HepG2 (cell line): ENCODE results near the gene MISFA. TPM values are rescaled to one million over a fixed set of nuclear protein-coding genes. Genes with fewer than 3 reads are reported as not detected.

Source experiments
- ADNP ChIP-seq: sonication (generic); formaldehyde crosslinking; IDR thresholded peaks from 2 replicates; pipeline ENCODE4 v1.4.0; 2020; ENCODE audit warnings: missing genetic modification reagents
- AKNA ChIP-seq: sonication (generic); formaldehyde crosslinking; IDR thresholded peaks from 2 replicates; pipeline ENCODE4 v1.4.0; 2020; ENCODE audit warnings: missing genetic modification reagents, borderline replicate concordance
- ARID4A ChIP-seq: sonication (generic); formaldehyde crosslinking; IDR thresholded peaks from 2 replicates; pipeline ENCODE4 v1.5.0; 2020; ENCODE audit warnings: mild to moderate bottlenecking, missing genetic modification reagents, borderline replicate concordance
- ARID5B ChIP-seq: IDR thresholded peaks from 2 replicates; pipeline ENCODE4 v1.4.0; 2020; ENCODE audit warnings: mild to moderate bottlenecking, missing genetic modification reagents
- GZF1 ChIP-seq: sonication (generic); formaldehyde crosslinking; IDR thresholded peaks from 2 replicates; pipeline ENCODE4 v1.5.1; 2020; ENCODE audit warnings: mild to moderate bottlenecking, missing genetic modification reagents
- ISL2 ChIP-seq: sonication (generic); formaldehyde crosslinking; IDR thresholded peaks from 2 replicates; pipeline ENCODE4 v1.5.0; 2020; ENCODE audit warnings: missing genetic modification reagents
- KDM4B ChIP-seq: sonication (generic); formaldehyde crosslinking; IDR thresholded peaks from 2 replicates; pipeline ENCODE4 v1.4.0; 2020; ENCODE audit warnings: missing genetic modification reagents
- PHF21A ChIP-seq: sonication (generic); formaldehyde crosslinking; IDR thresholded peaks from 2 replicates; pipeline ENCODE4 v1.5.0; 2020; ENCODE audit warnings: mild to moderate bottlenecking, missing genetic modification reagents
- TCF7 ChIP-seq: sonication (generic); IDR thresholded peaks from 2 replicates; pipeline ENCODE4 v1.6.1; 2016; ENCODE audit warnings: antibody characterized with exemption, low read depth
- TEAD3 ChIP-seq: optimal IDR thresholded peaks from 2 replicates; pipeline ENCODE3; 2016; ENCODE audit warnings: borderline replicate concordance
- TGIF2 ChIP-seq: IDR thresholded peaks from 2 replicates; pipeline ENCODE4 v1.6.1; 2016; ENCODE audit warnings: control low read depth, missing compliant biosample characterization
- U2AF1 ChIP-seq: fragments of 200-400 bp; formaldehyde crosslinking; optimal IDR thresholded peaks from 2 replicates; pipeline ENCODE3; 2017; ENCODE audit warnings: mild to moderate bottlenecking, low read depth, low read length
- ZBTB34 ChIP-seq: sonication (generic); formaldehyde crosslinking; IDR thresholded peaks from 2 replicates; pipeline ENCODE4 v1.8.0; 2022; ENCODE audit warnings: mild to moderate bottlenecking, missing genetic modification reagents
- ZEB1 ChIP-seq: IDR thresholded peaks from 2 replicates; pipeline ENCODE4 v1.6.1; 2012; ENCODE audit warnings: mild to moderate bottlenecking, low read depth, inconsistent platforms; ENCODE audit not compliant: insufficient replicate concordance
- ZNF24 ChIP-seq: fragments of 450-650 bp; IDR thresholded peaks from 2 replicates; pipeline ENCODE4 v1.6.1; 2017; ENCODE audit warnings: antibody characterized with exemption, mild to moderate bottlenecking
- polyA plus RNA-seq, 8 experiments: library from polyadenylated mRNA; depleted of rRNA in 3 of 8; stranded (reverse) in 7 of 8; unstranded in 1 of 8; fragments of >200 nt; fragmentation: Illumina TruSeq in 4 of 8; extraction: Trizol in 4 of 8; gene quantifications; 2 replicates each; pipeline versions ENCODE4 v1.2.1 to v1.2.3, GENCODE V29; 2011 to 2016; ENCODE audit warnings: low read depth in 4 of 8, missing spikeins in 1 of 8, mixed read lengths in 1 of 8; ENCODE audit not compliant: insufficient read depth in 1 of 8
- total RNA-seq, 5 experiments: library from RNA; depleted of rRNA; stranded (reverse); fragments of >200 nt; fragmentation: Illumina TruSeq; extraction: Trizol; gene quantifications; 2 replicates each; pipeline ENCODE4 v1.2.3, GENCODE V29; 2016; ENCODE audit warnings: low read depth in 1 of 5

The MISFA gene
- total and polyA plus RNA-seq, 2 of the 13 experiments (the other 11 are each of a cell fraction or from before 2014, with no cell fraction given): 1.4 to 5.4 TPM

GRCh38 chr11:18578975-18579598 is 20.5 kb upstream of the MISFA start (continued):
- TF ChIP-seq ARID5B (CRISPR knock-in tag): peak; percentile 69
- TF ChIP-seq ZBTB34 (CRISPR knock-in tag): peak; percentile 45; the same call in 1 of the 2 replicates
- TF ChIP-seq ZNF24: no peak
- TF ChIP-seq KDM4B: no peak
- TF ChIP-seq GZF1 (CRISPR knock-in tag): no peak
- TF ChIP-seq TGIF2 (CRISPR knock-in tag): 0 out of 2 replicates have a peak, but pooled peaks have one; percentile 42
- TF ChIP-seq TCF7: no peak
- TF ChIP-seq TEAD3 (CRISPR knock-in tag): peak; percentile 62
- no peak for TF ChIP-seq AKNA (CRISPR knock-in tag)
- TF ChIP-seq U2AF1: no peak
- peak; percentile 100 for TF ChIP-seq ADNP
- peak; percentile 46; the same call in 1 of the 2 replicates for TF ChIP-seq ISL2 (CRISPR knock-in tag)
- TF ChIP-seq PHF21A (CRISPR knock-in tag): peak; percentile 34; the same call in 1 of the 2 replicates
- peak; percentile 36 for TF ChIP-seq ZEB1
- peak; percentile 51; the same call in 1 of the 2 replicates for TF ChIP-seq ARID4A (CRISPR knock-in tag)
